Sigmoid colon (tissue), 7 donors: ENCODE results near the gene PPP4R1. TPM values are rescaled to one million over a fixed set of nuclear protein-coding genes. Genes with fewer than 3 reads are reported as not detected.
"Not testable (repeated sequence)": the region's sequence is repeated elsewhere in the genome, so short reads cannot be mapped to it uniquely, and the experiment has no call there.

ENCODE experiments used
- DNase-seq: peaks from one replicate; pipeline ENCODE4 v3.0.0-alpha.2; 2019
- H3K27ac ChIP-seq, 4 donors: fragments of 200-600 bp; sonication (generic); one replicate each; pipeline ENCODE4 v1.5.1; 2016 to 2019; ENCODE audit warnings: mild to moderate bottlenecking in 1 of 4
- H3K27me3 ChIP-seq, 3 donors: fragments of 200-600 bp; sonication (generic); one replicate each; pipeline ENCODE4 v1.5.1; 2019; ENCODE audit warnings: mild to moderate bottlenecking in 1 of 3
- H3K36me3 ChIP-seq, 4 donors: fragments of 200-600 bp; sonication (generic); one replicate each; pipeline ENCODE4 v1.5.1; 2016 to 2019
- H3K4me1 ChIP-seq, 4 donors: fragments of 200-600 bp; sonication (generic); one replicate each; pipeline ENCODE4 v1.5.1; 2017 to 2019
- H3K4me3 ChIP-seq, 4 donors: fragments of 200-600 bp; sonication (generic); one replicate each; pipeline ENCODE4 v1.5.1; 2017 to 2019; ENCODE audit warnings: mild to moderate bottlenecking in 2 of 4, moderate library complexity in 1 of 4
- H3K9me3 ChIP-seq, 4 donors: fragments of 200-600 bp in 3 of 4; sonication (generic) in 3 of 4; one replicate each; pipeline versions ENCODE4 v1.5.1 to v1.6.1; 2013 to 2019
- CTCF ChIP-seq, 4 experiments: fragments of 450-650 bp in 3 of 4; fragments of 200-600 bp in 1 of 4; IDR thresholded peaks; one replicate each; pipeline ENCODE4 v1.5.1; 2016 to 2019; ENCODE audit warnings: antibody characterized with exemption in 4 of 4, mild to moderate bottlenecking in 3 of 4, moderate library complexity in 2 of 4
- EP300 ChIP-seq, 4 donors: sonication (generic); formaldehyde crosslinking; IDR thresholded peaks; one replicate each; pipeline ENCODE4 v1.6.1; 2017; ENCODE audit warnings: antibody characterized with exemption in 4 of 4
- POLR2A ChIP-seq, 2 donors: fragments of 450-650 bp; IDR thresholded peaks; one replicate each; pipeline ENCODE4 v1.6.1; 2016; ENCODE audit warnings: antibody characterized with exemption in 2 of 2, mild to moderate bottlenecking in 2 of 2, moderate library complexity in 2 of 2
- POLR2AphosphoS5 ChIP-seq, 4 donors: sonication (generic); formaldehyde crosslinking; IDR thresholded peaks; one replicate each; pipeline ENCODE4 v1.6.1; 2017; ENCODE audit warnings: antibody characterized with exemption in 4 of 4
- WGBS, 2 donors: extraction: QIAGEN DNeasy Blood & Tissue Kit; methylation state at CpG; one replicate each; pipeline ENCODE4 v1.1.7; 2013; 5-methylcytosine and 5-hydroxymethylcytosine counted together
- intact Hi-C: fragments of 100-400 bp; cut with DNase I; formaldehyde crosslinking; loops from one replicate; pipeline ENCODE4 v1.15.1; 2023
- polyA plus RNA-seq, 3 donors: library from polyadenylated mRNA; stranded (reverse); fragments of 200-250 nt; gene quantifications; one replicate each; pipeline ENCODE4 v1.2.3, GENCODE V29; 2013
- total RNA-seq, 4 donors: library from RNA; depleted of rRNA; stranded (reverse); fragments of >200 nt; gene quantifications; one replicate each; pipeline ENCODE4 v1.1.0, GENCODE V29; 2016
- donor health status: healthy with polysubstance abuse.
- donor health status: Bipolar disorder and iron deficiency.
- donor health status: healthy.

The PPP4R1 gene
- total and polyA plus RNA-seq, 7 donors, result 29.4 to 163 (median 126) TPM

GRCh38 chr18:9608298-9608697 lies 6.1 kb downstream of the PPP4R1 start:
- H3K27me3 ChIP-seq, result no peaks in the 10 kb centered on the region
- TF ChIP-seq CTCF (IDR thresholded peaks at IDR 0.05) (no peak), EP300 (IDR thresholded peaks at IDR 0.05) (no peak), POLR2AphosphoS5 (IDR thresholded peaks at IDR 0.05) (no peak), POLR2A (IDR thresholded peaks at IDR 0.05) (no peak)
- DNase-seq, result no peak
- intact Hi-C loops, result no loop called here
- H3K9me3 ChIP-seq, result no peaks in the 10 kb centered on the region
- H3K4me3 ChIP-seq, result no peak overlapping the region
- H3K4me1 ChIP-seq, result peaks cover 0 to 63% (median 45%) of the 10 kb centered on the region in 4 donors
- H3K27ac ChIP-seq, result peak overlapping the region in 2 of 4 donors; percentile 0 to 23
- peaks cover 0 to 5% (median 0%) of the 10 kb centered on the region in 4 donors for H3K36me3 ChIP-seq

DNA sequence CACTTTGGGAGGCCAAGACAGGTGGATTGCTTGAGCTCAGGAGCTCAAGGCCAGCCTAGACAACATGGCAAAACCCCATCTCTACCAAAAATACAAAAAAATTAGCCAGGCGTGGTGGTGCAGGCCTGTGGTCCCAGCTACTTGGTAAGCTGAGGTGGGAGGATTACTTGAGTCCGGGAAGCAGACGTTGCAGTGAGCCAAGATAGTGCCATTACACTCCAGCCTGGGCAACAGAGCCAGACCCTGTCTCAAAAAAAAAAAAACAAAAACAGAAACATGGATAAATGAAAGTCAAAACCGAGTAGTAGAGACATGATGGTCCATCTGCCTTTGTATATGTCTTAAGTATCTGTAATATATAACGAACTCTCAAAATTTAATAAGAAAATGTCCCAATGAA lies 7.2 kb downstream of the PPP4R1 start:
- 95 to 96% methylated on average over 5 of the region's 5 CpGs for WGBS, 2 donors
- intact Hi-C loops, H3K27me3 ChIP-seq, H3K36me3 ChIP-seq, DNase-seq, H3K27ac ChIP-seq, H3K4me3 ChIP-seq, H3K9me3 ChIP-seq: not testable (repeated sequence)
- peaks cover 0 to 52% (median 34%) of the 10 kb centered on the region in 4 donors for H3K4me1 ChIP-seq

GRCh38 chr18:9606039-9606438 lies 8.3 kb downstream of the PPP4R1 start:
- H3K4me3 ChIP-seq, result no peak overlapping the region
- peaks cover 0 to 41% (median 23%) of the 10 kb centered on the region in 4 donors for H3K4me1 ChIP-seq
- H3K9me3 ChIP-seq, result no peaks in the 10 kb centered on the region
- TF ChIP-seq POLR2AphosphoS5 (IDR thresholded peaks at IDR 0.05), result no peak
- intact Hi-C loops, result no loop called here
- no peak overlapping the region for H3K27ac ChIP-seq
- no peaks in the 10 kb centered on the region for H3K27me3 ChIP-seq
- H3K36me3 ChIP-seq, result peaks cover 0 to 5% (median 0%) of the 10 kb centered on the region in 4 donors
- 90% methylated on average over 3 of the region's 3 CpGs for WGBS, 2 donors
- DNase-seq, result no peak

DNA sequence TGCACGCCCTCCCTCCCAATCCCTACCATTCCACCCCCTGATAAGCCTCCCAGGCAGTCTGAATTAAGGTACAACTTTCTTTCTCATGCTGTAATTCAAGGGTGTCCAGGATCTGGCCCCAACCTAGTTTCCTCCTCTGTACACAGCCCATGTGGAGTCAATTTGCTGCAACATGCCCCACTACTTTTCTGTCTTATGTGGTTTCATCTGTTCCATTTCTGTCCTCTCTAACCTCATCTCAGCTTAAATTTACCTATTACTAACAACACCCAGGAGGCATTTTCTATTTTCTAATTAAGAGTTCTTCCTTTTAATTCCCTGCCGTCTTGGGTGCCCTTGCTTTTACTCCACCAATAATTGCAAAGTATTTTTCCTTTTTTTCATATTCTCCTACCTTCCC lies 10.0 kb downstream of the PPP4R1 start:
- H3K27ac ChIP-seq, result no peak overlapping the region
- intact Hi-C loops, result no loop called here
- DNase-seq, result no peak
- H3K9me3 ChIP-seq, result no peaks in the 10 kb centered on the region
- no peaks in the 10 kb centered on the region for H3K27me3 ChIP-seq
- no peak overlapping the region for H3K4me3 ChIP-seq
- TF ChIP-seq POLR2A (IDR thresholded peaks at IDR 0.05) (no peak), EP300 (IDR thresholded peaks at IDR 0.05) (no peak), POLR2AphosphoS5 (IDR thresholded peaks at IDR 0.05) (no peak), CTCF (IDR thresholded peaks at IDR 0.05) (no peak)
- WGBS, 2 donors, result 87 to 95% methylated on average over 2 of the region's 2 CpGs
- H3K36me3 ChIP-seq, result peaks cover 0 to 7% (median 0%) of the 10 kb centered on the region in 4 donors
- peaks cover 0 to 27% (median 11%) of the 10 kb centered on the region in 4 donors for H3K4me1 ChIP-seq

GRCh38 chr18:9599328-9599727 lies 15.0 kb downstream of the PPP4R1 start:
- no peak for DNase-seq
- intact Hi-C loops, result no loop called here
- peaks cover 0 to 28% (median 23%) of the 10 kb centered on the region in 4 donors for H3K4me1 ChIP-seq
- H3K4me3 ChIP-seq, result no peak overlapping the region
- peaks cover 0 to 4% (median 0%) of the 10 kb centered on the region in 4 donors for H3K36me3 ChIP-seq
- H3K27ac ChIP-seq, result no peak overlapping the region
- peaks cover 0 to 4% (median 0%) of the 10 kb centered on the region in 4 donors for H3K9me3 ChIP-seq
- TF ChIP-seq POLR2AphosphoS5 (IDR thresholded peaks at IDR 0.05) (no peak), POLR2A (IDR thresholded peaks at IDR 0.05) (no peak)
- no peaks in the 10 kb centered on the region for H3K27me3 ChIP-seq

- Histone ChIP-seq H3K4me1 (peaks cover 0 to 29% (median 24%) of the 10 kb centered on the region in 4 donors), H3K4me3 (no peak overlapping the region), H3K36me3 (peaks cover 0 to 10% (median 0%) of the 10 kb centered on the region in 4 donors), H3K27me3 (no peaks in the 10 kb centered on the region), H3K9me3 (peaks cover 0 to 4% (median 0%) of the 10 kb centered on the region in 4 donors), H3K27ac (no peak overlapping the region)
- no peak for DNase-seq
- no peak for TF ChIP-seq CTCF (IDR thresholded peaks at IDR 0.05)
- TF ChIP-seq POLR2A (IDR thresholded peaks at IDR 0.05), result no peak
- TF ChIP-seq POLR2AphosphoS5 (IDR thresholded peaks at IDR 0.05), result no peak
- no peak for TF ChIP-seq EP300 (IDR thresholded peaks at IDR 0.05)
- WGBS, 2 donors, result 89 to 93% methylated on average over 3 of the region's 3 CpGs
- intact Hi-C loops, result no loop called here
Measured at GRCh38 chr18:9597609-9598008, 16.8 kb downstream of the PPP4R1 start.
